ENCODE results near the gene ARID3C.

The ARID3C gene

GRCh38 chr9:34575862-34576596 is 52.8 kb downstream of the ARID3C start:
- DNase-seq (ENCODE audit: low read depth): no peak
- H3K4me3 ChIP-seq (ENCODE audit: low read depth, low read length): no peak overlapping the region
- TF ChIP-seq CTCF (IDR thresholded peaks at IDR 0.05; ENCODE audit: low read depth, low read length, missing control alignments): no peak

GRCh38 chr9:34575241-34575640 is 53.6 kb downstream of the ARID3C start:
- no peak for TF ChIP-seq CTCF (IDR thresholded peaks at IDR 0.05; ENCODE audit: low read depth, low read length, missing control alignments)
- no peak overlapping the region for H3K4me3 ChIP-seq (ENCODE audit: low read depth, low read length)
- DNase-seq (ENCODE audit: low read depth): no peak

GRCh38 chr9:34574571-34574970 is 54.3 kb downstream of the ARID3C start:
- no peak for DNase-seq (ENCODE audit: low read depth)
- H3K4me3 ChIP-seq (ENCODE audit: low read depth, low read length): no peak overlapping the region
- TF ChIP-seq CTCF (IDR thresholded peaks at IDR 0.05; ENCODE audit: low read depth, low read length, missing control alignments): no peak

- no peak for TF ChIP-seq CTCF (IDR thresholded peaks at IDR 0.05; ENCODE audit: low read depth, low read length, missing control alignments)
- H3K4me3 ChIP-seq (ENCODE audit: low read depth, low read length): no peak overlapping the region
- no peak for DNase-seq (ENCODE audit: low read depth)
Observed at GRCh38 chr9:34573599-34574325, 55.1 kb downstream of the ARID3C start.

GRCh38 chr9:34572628-34573027 is 56.2 kb downstream of the ARID3C start:
- H3K4me3 ChIP-seq (ENCODE audit: low read depth, low read length): no peak overlapping the region
- no peak for TF ChIP-seq CTCF (IDR thresholded peaks at IDR 0.05; ENCODE audit: low read depth, low read length, missing control alignments)
- no peak for DNase-seq (ENCODE audit: low read depth)

- TF ChIP-seq CTCF (IDR thresholded peaks at IDR 0.05; ENCODE audit: low read depth, low read length, missing control alignments): no peak
- no peak overlapping the region for H3K4me3 ChIP-seq (ENCODE audit: low read depth, low read length)
- DNase-seq (ENCODE audit: low read depth): no peak
Observed at GRCh38 chr9:34572092-34572491, 56.8 kb downstream of the ARID3C start.

- no peak for TF ChIP-seq CTCF (IDR thresholded peaks at IDR 0.05; ENCODE audit: low read depth, low read length, missing control alignments)
- no peak overlapping the region for H3K4me3 ChIP-seq (ENCODE audit: low read depth, low read length)
- DNase-seq (ENCODE audit: low read depth): no peak
Observed at GRCh38 chr9:34571481-34571810, 57.4 kb downstream of the ARID3C start.
